ENCODE results near the gene DHX32.

DNA sequence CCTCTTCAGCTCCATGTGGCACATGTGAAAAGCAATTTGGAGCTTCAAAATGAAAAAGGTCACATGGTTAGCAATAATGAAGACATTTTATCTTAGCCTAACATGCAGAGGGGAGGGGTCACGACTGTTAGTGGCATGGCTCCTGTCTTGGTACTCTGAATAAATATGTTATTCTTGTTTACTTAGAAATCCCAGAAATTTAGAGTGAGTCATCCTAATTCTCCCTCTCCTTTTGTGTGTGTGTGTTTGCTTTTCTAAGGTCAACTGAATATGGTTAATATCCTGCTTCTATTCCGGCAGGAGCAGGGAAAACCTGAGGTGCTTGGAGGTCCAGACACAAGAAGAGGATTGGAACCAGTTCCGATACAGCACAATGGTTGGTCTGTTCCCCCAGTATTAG, 40.1 kb downstream of the DHX32 start:
- TF ChIP-seq, protein P1, sequence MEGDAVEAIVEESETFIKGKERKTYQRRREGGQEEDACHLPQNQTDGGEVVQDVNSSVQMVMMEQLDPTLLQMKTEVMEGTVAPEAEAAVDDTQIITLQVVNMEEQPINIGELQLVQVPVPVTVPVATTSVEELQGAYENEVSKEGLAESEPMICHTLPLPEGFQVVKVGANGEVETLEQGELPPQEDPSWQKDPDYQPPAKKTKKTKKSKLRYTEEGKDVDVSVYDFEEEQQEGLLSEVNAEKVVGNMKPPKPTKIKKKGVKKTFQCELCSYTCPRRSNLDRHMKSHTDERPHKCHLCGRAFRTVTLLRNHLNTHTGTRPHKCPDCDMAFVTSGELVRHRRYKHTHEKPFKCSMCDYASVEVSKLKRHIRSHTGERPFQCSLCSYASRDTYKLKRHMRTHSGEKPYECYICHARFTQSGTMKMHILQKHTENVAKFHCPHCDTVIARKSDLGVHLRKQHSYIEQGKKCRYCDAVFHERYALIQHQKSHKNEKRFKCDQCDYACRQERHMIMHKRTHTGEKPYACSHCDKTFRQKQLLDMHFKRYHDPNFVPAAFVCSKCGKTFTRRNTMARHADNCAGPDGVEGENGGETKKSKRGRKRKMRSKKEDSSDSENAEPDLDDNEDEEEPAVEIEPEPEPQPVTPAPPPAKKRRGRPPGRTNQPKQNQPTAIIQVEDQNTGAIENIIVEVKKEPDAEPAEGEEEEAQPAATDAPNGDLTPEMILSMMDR (IDR thresholded peaks at IDR 0.05; ENCODE audit: poor library complexity, severe bottlenecking): no peak
- TF ChIP-seq POLR2AphosphoS5 (IDR thresholded peaks at IDR 0.05) (no peak), SMC3 (conservative IDR thresholded peaks at IDR 0.05; ENCODE audit: poor library complexity) (no peak), EP300 (conservative IDR thresholded peaks at IDR 0.05; ENCODE audit: poor library complexity, severe bottlenecking) (no peak)
